ENCODE measurements around the gene ZNF467.

ZNF467 gene

GRCh38 chr7:149785402-149785801 is 12.0 kb upstream of the ZNF467 start:
- no peak for DNase-seq

- no peak for DNase-seq
Observed at GRCh38 chr7:149784251-149784608, 10.8 kb upstream of the ZNF467 start.

- no peak for DNase-seq
Observed at GRCh38 chr7:149783386-149784250, 10.2 kb upstream of the ZNF467 start.

GRCh38 chr7:149782682-149783345 is 9.4 kb upstream of the ZNF467 start:
- no peak for DNase-seq

GRCh38 chr7:149781921-149782320 is 8.5 kb upstream of the ZNF467 start:
- DNase-seq = no peak

GRCh38 chr7:149780636-149781419 is 7.4 kb upstream of the ZNF467 start:
- DNase-seq = no peak

- no peak for DNase-seq
Observed at GRCh38 chr7:149780056-149780455, 6.7 kb upstream of the ZNF467 start.

- DNase-seq = no peak
Observed at GRCh38 chr7:149779502-149779805, 6.1 kb upstream of the ZNF467 start.

DNA sequence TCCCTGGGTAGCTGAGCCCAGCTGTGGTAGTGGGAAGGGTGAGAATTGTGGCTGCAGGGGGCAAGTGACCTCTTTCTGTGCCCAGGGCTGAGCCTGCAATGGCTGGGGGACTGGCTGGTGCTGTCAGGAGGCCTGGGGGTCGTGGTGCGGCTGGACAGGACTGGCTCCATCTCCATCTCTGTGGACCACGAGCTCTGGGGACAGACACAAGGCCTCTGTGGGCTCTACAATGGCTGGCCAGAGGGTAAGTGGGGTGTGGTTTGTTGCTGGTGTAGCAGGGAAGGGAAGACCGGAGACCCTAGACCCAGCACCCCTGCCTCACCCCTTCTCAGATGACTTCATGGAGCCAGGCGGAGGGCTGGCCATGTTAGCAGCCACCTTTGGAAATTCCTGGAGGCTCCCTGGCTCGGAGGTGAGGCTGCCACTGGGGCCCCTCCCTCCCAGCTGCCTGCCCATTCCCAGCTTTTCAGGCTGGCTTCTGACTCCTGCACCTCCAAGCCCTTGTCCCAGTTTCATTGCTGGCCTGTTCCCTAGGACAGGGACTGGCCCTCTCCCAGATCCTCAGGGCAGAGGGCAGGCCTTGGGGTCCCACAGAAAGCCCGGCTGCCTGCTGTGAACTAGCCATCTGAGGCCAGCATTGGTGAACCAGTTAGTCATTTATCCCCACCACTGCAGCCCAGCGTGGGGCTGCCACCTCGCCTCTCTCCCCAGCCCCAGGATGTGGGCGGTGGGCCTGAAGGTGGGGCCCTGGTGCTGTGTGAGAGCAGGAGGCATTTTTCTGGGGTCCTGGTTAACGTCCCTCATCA is 5.5 kb upstream of the ZNF467 start:
- no peak for DNase-seq

DNA sequence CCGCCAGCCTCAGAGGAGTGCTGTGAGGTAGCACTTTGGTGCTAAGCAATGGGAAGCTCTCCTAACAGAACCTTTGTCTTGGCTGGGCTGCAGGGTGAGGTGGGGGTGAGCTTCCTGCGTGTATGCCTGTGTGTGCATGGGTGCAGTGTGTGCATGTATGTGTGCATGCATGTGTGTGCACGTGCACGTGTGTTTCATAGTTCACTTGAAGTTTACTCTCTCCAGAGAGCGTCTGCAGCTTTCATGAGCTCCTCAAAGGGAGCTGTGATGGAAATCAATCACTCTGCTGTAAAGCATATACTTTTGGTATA is 4.9 kb upstream of the ZNF467 start:
- DNase-seq = no peak

DNA sequence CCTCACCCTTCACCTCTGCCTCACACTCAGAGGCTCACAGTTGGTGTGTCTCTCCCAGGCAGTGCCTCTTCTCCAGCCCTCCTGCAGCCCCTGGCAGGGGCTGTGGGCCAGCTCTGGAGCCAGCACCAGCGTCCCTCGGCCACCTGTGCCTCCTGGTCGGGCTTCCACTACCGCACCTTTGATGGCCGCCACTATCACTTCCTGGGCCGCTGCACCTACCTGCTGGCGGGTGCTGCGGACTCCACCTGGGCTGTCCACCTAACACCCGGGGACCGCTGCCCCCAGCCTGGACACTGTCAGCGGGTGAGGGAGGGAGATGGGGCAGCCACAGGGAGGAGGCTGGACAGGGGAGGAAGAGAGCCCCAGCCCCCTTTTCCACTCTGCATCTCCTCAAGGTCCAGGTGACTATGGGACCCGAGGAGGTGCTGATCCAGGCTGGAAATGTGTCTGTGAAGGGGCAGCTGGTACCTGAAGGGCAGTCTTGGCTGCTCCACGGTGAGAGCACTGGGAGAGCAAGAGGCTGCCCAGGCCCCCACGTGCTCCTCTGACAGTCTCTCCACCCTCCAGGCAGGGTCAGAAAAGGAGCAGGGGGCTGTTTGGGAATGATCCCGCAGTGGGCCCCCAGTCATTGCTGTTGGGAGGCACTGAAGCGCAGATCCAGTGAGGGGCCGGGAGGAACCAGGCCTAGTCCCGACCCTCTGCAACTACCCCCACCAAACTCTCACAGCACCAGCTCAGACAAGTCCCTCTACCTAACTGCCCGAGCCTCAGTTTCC is 4.4 kb upstream of the ZNF467 start:
- no peak for DNase-seq

GRCh38 chr7:149776848-149777407 is 3.5 kb upstream of the ZNF467 start:
- DNase-seq = no peak

GRCh38 chr7:149776289-149776688 is 2.9 kb upstream of the ZNF467 start:
- DNase-seq = peak; percentile 11

DNA sequence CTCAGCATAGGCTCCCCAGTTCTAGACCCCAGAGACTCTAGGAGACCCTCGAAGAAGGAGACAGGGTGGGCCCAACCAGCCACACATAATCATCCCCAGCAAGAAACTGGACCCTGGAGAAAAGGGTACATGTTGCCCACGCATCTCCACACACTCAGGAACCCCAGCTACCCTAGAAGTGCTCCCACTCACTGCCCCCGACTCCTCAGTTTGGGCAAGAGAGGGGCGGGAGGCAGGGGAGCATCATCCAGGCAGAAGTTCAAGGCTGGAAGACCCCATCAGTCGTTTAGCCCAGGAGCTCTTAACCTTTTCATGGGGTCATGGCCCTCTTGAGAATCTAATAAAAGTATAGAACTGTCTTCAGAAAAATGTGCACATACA is 1.8 kb upstream of the ZNF467 start:
- DNase-seq = no peak

- DNase-seq = no peak
Observed at GRCh38 chr7:149774237-149775175, 1.1 kb upstream of the ZNF467 start.

GRCh38 chr7:149772956-149773434 is 393 bp downstream of the ZNF467 start:
- peak; percentile 36 for DNase-seq

GRCh38 chr7:149772241-149772955 is 990 bp downstream of the ZNF467 start:
- DNase-seq = peak; percentile 46

- DNase-seq = peak; percentile 92
Observed at GRCh38 chr7:149771720-149772240, 1.6 kb downstream of the ZNF467 start.

GRCh38 chr7:149770728-149771636 is 2.4 kb downstream of the ZNF467 start:
- DNase-seq = no peak
